HCT116 (cell line): ENCODE results near the gene TMTC1. TPM values are rescaled to one million over a fixed set of nuclear protein-coding genes. Genes with fewer than 3 reads are reported as not detected.

ENCODE experiments used
- ATAC-seq: fragments of 200-7000 bp; cut with Tn5 transposase; 2 replicates; pipeline ENCODE4 v1.9.1; 2020; ENCODE audit warnings: mild to moderate bottlenecking, moderate library complexity
- BruUV-seq: library from RNA; stranded (reverse); fragments of 400-500 nt; replicated peaks from 2 replicates; lab custom pipeline; 2021; lab: Mats Ljungman, UMichigan
- CTCF ChIA-PET: fragments of 300-600 bp; sonication (Branson Sonifier 250); formaldehyde crosslinking; loops from one replicate; lab custom pipeline; 2021; ENCODE audit warnings: antibody characterized with exemption; lab: Charles Lee
- POLR2A ChIA-PET: fragments of 300-600, 350-600 bp; sonication (Branson Sonifier 250); formaldehyde crosslinking; loops from one replicate; lab custom pipeline; 2021; ENCODE audit warnings: antibody characterized with exemption; lab: Charles Lee
- RAD21 ChIA-PET, 2 experiments: fragments of 300-600 bp; sonication (Branson Sonifier 250); formaldehyde crosslinking; loops; one replicate each; lab custom pipeline; 2023; ENCODE audit warnings: low total read pairs in 2 of 2; ENCODE audit not compliant: uncharacterized antibody in 2 of 2, unreplicated experiment in 2 of 2, low non-redundant PET in 1 of 2; lab: Charles Lee
- DNase-seq: peaks from one replicate; pipeline ENCODE4 v3.0.0-alpha.2; 2010; ENCODE audit warnings: low read depth, low spot score
- H2AFZ ChIP-seq: fragments of 200-600 bp; shearing (Covaris generic), sonication (generic); 2 replicates; pipeline ENCODE4 v1.6.1; 2017; ENCODE audit warnings: low read depth, mixed run types, mixed read lengths, antibody characterized with exemption, low read length; ENCODE audit not compliant: poor library complexity, severe bottlenecking
- H3K27ac ChIP-seq: 2 replicates; pipeline ENCODE4 v1.5.1; 2012; ENCODE audit warnings: low read depth, low read length
- H3K27me3 ChIP-seq: fragments of 200-600 bp; sonication (generic); 2 replicates; pipeline ENCODE4 v1.6.1; 2016; ENCODE audit warnings: mixed run types, low read length, mixed read lengths; ENCODE audit not compliant: insufficient read depth
- H3K36me3 ChIP-seq, 2 experiments: fragments of 200-500 bp in 1 of 2; fragments of 200-600 bp in 1 of 2; sonication (Bioruptor generic) in 1 of 2; sonication (generic) in 1 of 2; 2 replicates each; pipeline versions ENCODE4 v1.5.1 to v1.6.1; 2014 to 2016; ENCODE audit warnings: low read length in 2 of 2, inconsistent platforms in 1 of 2, mixed read lengths in 1 of 2, mixed run types in 1 of 2; ENCODE audit not compliant: insufficient read depth in 2 of 2, control insufficient read depth in 1 of 2
- H3K4me1 ChIP-seq, 2 experiments: fragments of 200-600 bp in 1 of 2; sonication (generic) in 1 of 2; 2 replicates each; pipeline versions ENCODE4 v1.5.1 to v1.6.1; 2012 to 2017; ENCODE audit warnings: low read length in 2 of 2, inconsistent platforms in 1 of 2, mild to moderate bottlenecking in 1 of 2, mixed read lengths in 1 of 2, mixed run types in 1 of 2, moderate library complexity in 1 of 2; ENCODE audit not compliant: insufficient read depth in 2 of 2, control insufficient read depth in 1 of 2
- H3K4me2 ChIP-seq: fragments of 200-600 bp; sonication (generic); 2 replicates; pipeline ENCODE4 v1.6.1; 2017; ENCODE audit warnings: mixed run types, low read length, mixed read lengths
- H3K4me3 ChIP-seq, 2 experiments: fragments of 200-600 bp in 1 of 2; sonication (generic) in 1 of 2; replicated peaks in 1 of 2; 2 replicates each; pipeline ENCODE4 v1.5.1; 2011 to 2016; ENCODE audit warnings: low read length in 2 of 2, control low read depth in 1 of 2, low read depth in 1 of 2, mild to moderate bottlenecking in 1 of 2, mixed read lengths in 1 of 2, mixed run types in 1 of 2
- H3K79me2 ChIP-seq: fragments of 200-600 bp; sonication (generic); 2 replicates; pipeline ENCODE4 v1.6.1; 2017; ENCODE audit warnings: mild to moderate bottlenecking, mixed run types, low read length, moderate library complexity, mixed read lengths; ENCODE audit not compliant: insufficient read depth
- H3K9ac ChIP-seq: fragments of 200-600 bp; sonication (generic); 2 replicates; pipeline ENCODE4 v1.6.1; 2016; ENCODE audit warnings: low read length, mixed read lengths
- H3K9me2 ChIP-seq: fragments of 200-600 bp; sonication (generic), shearing (Covaris generic); 2 replicates; pipeline ENCODE4 v1.6.1; 2017; ENCODE audit warnings: mixed run types, mild to moderate bottlenecking, moderate library complexity; ENCODE audit not compliant: insufficient read depth
- H3K9me3 ChIP-seq, 2 experiments: fragments of 200-500 bp in 1 of 2; fragments of 200-600 bp in 1 of 2; sonication (Bioruptor generic) in 1 of 2; sonication (generic) in 1 of 2; 2 replicates each; pipeline ENCODE4 v1.6.1; 2014 to 2017; ENCODE audit warnings: low read length in 2 of 2, mixed read lengths in 2 of 2, inconsistent platforms in 1 of 2, low read depth in 1 of 2, mild to moderate bottlenecking in 1 of 2, mixed run types in 1 of 2, moderate library complexity in 1 of 2; ENCODE audit not compliant: control insufficient read depth in 1 of 2, insufficient read depth in 1 of 2
- H4K20me1 ChIP-seq: fragments of 200-600 bp; sonication (generic), shearing (Covaris generic); 2 replicates; pipeline ENCODE4 v1.6.1; 2017; ENCODE audit warnings: mixed run types, mild to moderate bottlenecking, moderate library complexity; ENCODE audit not compliant: insufficient read depth
- ATF3 ChIP-seq: IDR thresholded peaks from 2 replicates; pipeline ENCODE4 v1.6.1; 2012
- CEBPB ChIP-seq: IDR thresholded peaks from 2 replicates; pipeline ENCODE4 v1.6.1; 2012; ENCODE audit warnings: low read depth
- JUND ChIP-seq: IDR thresholded peaks from 2 replicates; pipeline ENCODE4 v1.6.1; 2012
- RAD21 ChIP-seq: IDR thresholded peaks from 2 replicates; pipeline ENCODE4 v1.6.1; 2012; ENCODE audit warnings: low read depth, mild to moderate bottlenecking
- SIN3A ChIP-seq: IDR thresholded peaks from 2 replicates; pipeline ENCODE4 v1.6.1; 2012; ENCODE audit warnings: low read depth
- YY1 ChIP-seq: IDR thresholded peaks from 2 replicates; pipeline ENCODE4 v1.6.1; 2011; ENCODE audit warnings: low read length, low read depth, moderate library complexity, mild to moderate bottlenecking; ENCODE audit not compliant: insufficient replicate concordance; ENCODE audit errors: extremely low read depth
- ZNF274 ChIP-seq: fragments of 200-500 bp; sonication (Bioruptor generic); IDR thresholded peaks from 2 replicates; pipeline ENCODE4 v1.6.1; 2014; ENCODE audit warnings: mild to moderate bottlenecking, low read depth, low read length, inconsistent platforms
- intact Hi-C: fragments of 100-400 bp; cut with micrococcal nuclease; formaldehyde crosslinking; loops from 2 replicates; pipeline ENCODE4 v1.10.0; 2022
- total RNA-seq: library from RNA; stranded (reverse); gene quantifications from one replicate; pipeline ENCODE4 v1.2.1, GENCODE V29; 2021; ENCODE audit not compliant: unreplicated experiment
- TF ChIP-seq, protein P1 (sequence below): IDR thresholded peaks from 2 replicates; pipeline ENCODE4 v1.6.1; 2012; ENCODE audit warnings: low read depth
- TF ChIP-seq, protein P2 (sequence below): IDR thresholded peaks from 2 replicates; pipeline ENCODE4 v1.6.1; 2011; ENCODE audit warnings: mild to moderate bottlenecking, low read length, moderate library complexity; ENCODE audit not compliant: insufficient replicate concordance; ENCODE audit errors: extremely low read depth

The TMTC1 gene
- total RNA-seq, 1 experiment from 2014 or later, result 2.0 TPM

- H3K9me2 ChIP-seq, result no peaks in the 10 kb centered on the region
- H3K27ac ChIP-seq, result no peak overlapping the region
- POLR2A ChIA-PET, result no interaction called here
- DNase-seq, result no peak
- no peaks in the 10 kb centered on the region for H4K20me1 ChIP-seq
- no peaks in the 10 kb centered on the region for H3K36me3 ChIP-seq
- H3K4me3 ChIP-seq, result no peak overlapping the region
- no peak for TF ChIP-seq ATF3
- TF ChIP-seq CEBPB, result no peak
- no peak for TF ChIP-seq SIN3A
- TF ChIP-seq YY1, result no peak
- TF ChIP-seq RAD21, result no peak
- TF ChIP-seq, protein P1, sequence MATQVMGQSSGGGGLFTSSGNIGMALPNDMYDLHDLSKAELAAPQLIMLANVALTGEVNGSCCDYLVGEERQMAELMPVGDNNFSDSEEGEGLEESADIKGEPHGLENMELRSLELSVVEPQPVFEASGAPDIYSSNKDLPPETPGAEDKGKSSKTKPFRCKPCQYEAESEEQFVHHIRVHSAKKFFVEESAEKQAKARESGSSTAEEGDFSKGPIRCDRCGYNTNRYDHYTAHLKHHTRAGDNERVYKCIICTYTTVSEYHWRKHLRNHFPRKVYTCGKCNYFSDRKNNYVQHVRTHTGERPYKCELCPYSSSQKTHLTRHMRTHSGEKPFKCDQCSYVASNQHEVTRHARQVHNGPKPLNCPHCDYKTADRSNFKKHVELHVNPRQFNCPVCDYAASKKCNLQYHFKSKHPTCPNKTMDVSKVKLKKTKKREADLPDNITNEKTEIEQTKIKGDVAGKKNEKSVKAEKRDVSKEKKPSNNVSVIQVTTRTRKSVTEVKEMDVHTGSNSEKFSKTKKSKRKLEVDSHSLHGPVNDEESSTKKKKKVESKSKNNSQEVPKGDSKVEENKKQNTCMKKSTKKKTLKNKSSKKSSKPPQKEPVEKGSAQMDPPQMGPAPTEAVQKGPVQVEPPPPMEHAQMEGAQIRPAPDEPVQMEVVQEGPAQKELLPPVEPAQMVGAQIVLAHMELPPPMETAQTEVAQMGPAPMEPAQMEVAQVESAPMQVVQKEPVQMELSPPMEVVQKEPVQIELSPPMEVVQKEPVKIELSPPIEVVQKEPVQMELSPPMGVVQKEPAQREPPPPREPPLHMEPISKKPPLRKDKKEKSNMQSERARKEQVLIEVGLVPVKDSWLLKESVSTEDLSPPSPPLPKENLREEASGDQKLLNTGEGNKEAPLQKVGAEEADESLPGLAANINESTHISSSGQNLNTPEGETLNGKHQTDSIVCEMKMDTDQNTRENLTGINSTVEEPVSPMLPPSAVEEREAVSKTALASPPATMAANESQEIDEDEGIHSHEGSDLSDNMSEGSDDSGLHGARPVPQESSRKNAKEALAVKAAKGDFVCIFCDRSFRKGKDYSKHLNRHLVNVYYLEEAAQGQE, result no peak
- TF ChIP-seq, protein P2, sequence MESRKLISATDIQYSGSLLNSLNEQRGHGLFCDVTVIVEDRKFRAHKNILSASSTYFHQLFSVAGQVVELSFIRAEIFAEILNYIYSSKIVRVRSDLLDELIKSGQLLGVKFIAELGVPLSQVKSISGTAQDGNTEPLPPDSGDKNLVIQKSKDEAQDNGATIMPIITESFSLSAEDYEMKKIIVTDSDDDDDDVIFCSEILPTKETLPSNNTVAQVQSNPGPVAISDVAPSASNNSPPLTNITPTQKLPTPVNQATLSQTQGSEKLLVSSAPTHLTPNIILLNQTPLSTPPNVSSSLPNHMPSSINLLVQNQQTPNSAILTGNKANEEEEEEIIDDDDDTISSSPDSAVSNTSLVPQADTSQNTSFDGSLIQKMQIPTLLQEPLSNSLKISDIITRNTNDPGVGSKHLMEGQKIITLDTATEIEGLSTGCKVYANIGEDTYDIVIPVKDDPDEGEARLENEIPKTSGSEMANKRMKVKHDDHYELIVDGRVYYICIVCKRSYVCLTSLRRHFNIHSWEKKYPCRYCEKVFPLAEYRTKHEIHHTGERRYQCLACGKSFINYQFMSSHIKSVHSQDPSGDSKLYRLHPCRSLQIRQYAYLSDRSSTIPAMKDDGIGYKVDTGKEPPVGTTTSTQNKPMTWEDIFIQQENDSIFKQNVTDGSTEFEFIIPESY, result no peak
- no peak for TF ChIP-seq JUND
- no peak for TF ChIP-seq ZNF274
- BruUV-seq, result no TSS peak
- H3K4me1 ChIP-seq, result no peaks in the 10 kb centered on the region
- no peaks in the 10 kb centered on the region for H3K27me3 ChIP-seq
- no peak overlapping the region for H3K9ac ChIP-seq
- H3K79me2 ChIP-seq, result no peaks in the 10 kb centered on the region
- no peak overlapping the region for H3K4me2 ChIP-seq
- CTCF ChIA-PET, result no interaction called here
- RAD21 ChIA-PET, result no interaction called here
- H2AFZ ChIP-seq, result no peak overlapping the region
- intact Hi-C loops, result no loop called here
- ATAC-seq, result no peak
- H3K9me3 ChIP-seq, result no peaks in the 10 kb centered on the region
Measured at GRCh38 chr12:29582146-29582545, 201.6 kb downstream of the TMTC1 start.
